HG03457 (cell line): ENCODE results near the gene KRTAP4-5.
"Not testable (repeated sequence)": the region's sequence is repeated elsewhere in the genome, so short reads cannot be mapped to it uniquely, and the experiment has no call there.

Experiments
- ATAC-seq: cut with Tn5 transposase; IDR thresholded peaks from one replicate; pipeline ENCODE4 v1.9.1; 2021; ENCODE audit warnings: moderate number of reproducible peaks; ENCODE audit not compliant: unreplicated experiment

Gene KRTAP4-5

DNA sequence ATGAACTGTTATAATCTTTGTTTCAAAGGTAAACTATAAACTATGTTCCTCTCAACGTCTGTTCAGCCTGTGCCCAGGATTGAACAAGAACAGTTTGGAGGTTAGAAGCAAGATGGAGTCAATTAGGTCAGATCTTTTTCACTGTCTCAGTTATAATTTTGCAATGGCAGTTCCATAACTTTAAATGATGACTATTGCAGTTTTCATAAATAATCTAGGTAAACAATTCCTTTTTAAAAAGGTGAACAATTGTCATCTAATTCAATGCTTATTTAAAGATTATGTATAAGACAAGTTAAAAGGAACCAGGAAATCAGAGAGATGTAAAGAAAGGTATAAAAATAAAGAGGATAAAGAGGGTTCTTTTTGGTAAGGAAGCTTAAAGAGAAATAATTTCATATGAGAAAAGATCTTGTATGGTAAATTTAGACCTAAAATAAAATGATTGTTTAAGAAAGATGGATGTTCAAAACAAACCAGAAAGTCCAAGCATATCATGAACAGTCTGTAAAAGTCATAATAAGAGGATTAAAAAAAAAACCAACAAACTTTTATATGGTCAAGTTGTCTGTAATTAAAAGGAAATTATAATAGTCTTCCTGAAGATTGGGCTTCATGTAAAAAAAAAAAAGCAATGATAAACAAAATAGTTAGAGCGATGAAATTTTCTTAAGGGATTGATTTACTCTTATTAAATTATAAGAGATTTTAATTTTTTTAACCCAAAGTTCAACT is 38.3 kb downstream of the KRTAP4-5 start:
- no peak for ATAC-seq

DNA sequence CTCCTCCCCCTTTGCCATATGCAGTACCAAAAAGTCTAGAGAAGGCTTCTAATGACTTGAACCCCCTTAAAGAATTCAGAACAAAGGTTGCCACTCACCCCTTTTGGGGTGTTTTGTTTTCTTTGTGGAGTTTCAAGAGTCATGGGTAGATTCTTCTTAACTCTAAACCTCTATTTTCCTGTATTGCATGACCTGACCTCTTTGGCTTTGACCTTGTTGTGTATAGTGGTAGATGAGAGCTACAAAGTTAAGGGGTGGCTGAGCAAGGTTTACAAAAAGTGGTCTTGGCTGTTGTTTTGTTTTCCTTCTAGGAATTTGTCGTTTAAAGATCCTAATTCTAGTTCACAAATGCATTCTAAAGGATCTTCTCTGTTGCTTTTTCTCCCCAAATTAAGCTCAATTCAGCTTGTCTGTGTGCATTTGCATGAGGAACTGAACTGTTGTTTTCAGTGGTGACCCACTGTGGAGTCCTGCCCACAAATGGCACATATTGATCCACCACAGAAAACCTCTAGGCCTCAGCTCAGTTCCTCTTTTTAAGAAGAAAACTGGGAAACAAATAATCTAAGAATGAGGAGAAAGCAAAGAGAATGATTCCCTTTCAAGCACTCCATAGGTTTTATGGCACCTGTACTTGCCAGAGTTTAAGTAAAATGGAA is 40.8 kb downstream of the KRTAP4-5 start:
- ATAC-seq, result not testable (repeated sequence)

DNA sequence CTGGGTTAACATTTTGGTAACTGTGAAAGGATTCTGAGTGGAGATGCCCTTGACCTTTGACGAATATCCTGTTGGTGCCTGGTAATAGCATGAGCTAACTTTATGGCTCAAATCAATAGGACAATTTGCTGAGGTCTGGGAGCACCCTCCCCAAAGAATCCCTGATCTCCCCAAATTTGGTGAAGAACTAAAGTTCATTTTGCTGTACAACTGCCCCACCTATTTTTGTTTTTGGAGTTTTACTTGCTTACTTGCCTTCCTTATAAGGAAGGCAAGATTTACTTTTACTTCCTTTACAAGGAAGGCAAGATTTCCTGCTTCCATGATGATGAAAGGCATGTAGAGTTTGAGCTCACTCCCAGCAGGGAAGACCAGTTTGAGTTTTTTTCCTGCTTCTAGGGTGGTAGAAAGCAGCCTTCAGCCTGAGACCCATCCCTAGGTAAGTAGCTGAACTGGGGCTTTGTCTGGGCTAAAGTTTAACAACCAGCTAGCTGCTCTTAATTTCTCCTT is 41.6 kb downstream of the KRTAP4-5 start:
- no peak for ATAC-seq

DNA sequence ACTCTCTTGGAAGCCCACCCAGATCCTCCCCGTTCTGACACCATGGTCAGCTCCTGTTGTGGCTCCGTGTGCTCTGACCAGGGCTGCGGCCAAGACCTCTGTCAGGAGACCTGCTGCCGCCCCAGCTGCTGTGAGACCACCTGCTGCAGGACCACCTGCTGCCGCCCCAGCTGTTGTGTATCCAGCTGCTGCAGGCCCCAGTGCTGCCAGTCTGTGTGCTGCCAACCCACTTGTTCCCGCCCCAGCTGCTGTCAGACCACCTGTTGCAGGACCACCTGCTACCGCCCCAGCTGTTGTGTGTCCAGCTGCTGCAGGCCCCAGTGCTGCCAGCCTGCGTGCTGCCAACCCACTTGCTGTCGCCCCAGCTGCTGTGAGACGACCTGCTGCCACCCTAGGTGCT is 44.3 kb downstream of the KRTAP4-5 start, which contains the start of gene KRTAP4-9:
Gene KRTAP4-9 (plus strand): TSS at position 43 of the 400 bp plus-strand sequence. CDS start 0 bp downstream, at position 43.
- not testable (repeated sequence) for ATAC-seq

DNA sequence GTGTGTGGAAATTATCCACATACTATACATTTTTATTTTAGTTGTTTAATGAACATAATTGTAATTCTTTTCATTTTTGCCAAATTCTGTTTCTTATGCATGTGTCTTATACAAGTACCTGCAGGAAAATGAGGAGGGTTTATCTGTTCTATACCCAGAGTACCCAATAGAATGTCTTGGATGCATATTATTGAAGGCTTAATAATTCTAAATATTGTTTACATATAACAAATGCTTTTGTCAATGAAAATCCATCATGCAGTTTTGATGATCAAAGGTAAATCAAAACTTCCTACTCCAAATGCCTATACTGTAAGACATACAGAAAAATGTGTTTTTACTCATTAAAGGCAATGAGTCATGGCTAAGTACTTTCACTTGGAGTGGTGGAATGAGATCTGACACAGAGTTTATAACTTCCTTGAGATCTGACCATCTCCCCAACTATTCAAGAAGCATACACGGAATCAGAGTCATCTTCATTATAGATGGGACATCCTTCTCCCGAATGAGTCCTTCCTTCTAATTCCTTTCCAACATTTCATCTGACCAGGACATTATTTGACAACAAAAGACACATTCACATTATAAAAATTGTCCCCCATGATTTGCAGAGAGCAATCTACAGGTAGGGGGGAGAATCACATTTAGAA is 45.1 kb downstream of the KRTAP4-5 start:
- ATAC-seq, result not testable (repeated sequence)

DNA sequence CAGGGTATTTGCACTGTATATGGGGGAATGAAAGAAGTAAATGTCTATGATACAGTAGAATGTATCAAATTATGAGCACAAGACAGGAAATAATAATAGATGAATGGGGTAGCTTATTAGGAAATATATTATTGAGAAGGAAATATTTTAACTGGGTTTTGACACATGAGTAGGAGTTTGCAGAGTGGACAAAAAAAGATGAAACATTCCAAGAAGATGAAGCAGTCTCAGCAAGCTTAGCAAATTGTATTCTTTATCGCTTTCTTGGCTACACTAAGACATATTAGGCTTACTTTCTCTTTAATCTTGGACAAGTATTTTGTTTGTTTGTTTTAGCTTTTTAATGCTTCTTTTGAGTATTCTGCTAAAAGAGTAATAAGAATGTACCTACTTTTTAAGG is 45.7 kb downstream of the KRTAP4-5 start:
- ATAC-seq, result no peak

DNA sequence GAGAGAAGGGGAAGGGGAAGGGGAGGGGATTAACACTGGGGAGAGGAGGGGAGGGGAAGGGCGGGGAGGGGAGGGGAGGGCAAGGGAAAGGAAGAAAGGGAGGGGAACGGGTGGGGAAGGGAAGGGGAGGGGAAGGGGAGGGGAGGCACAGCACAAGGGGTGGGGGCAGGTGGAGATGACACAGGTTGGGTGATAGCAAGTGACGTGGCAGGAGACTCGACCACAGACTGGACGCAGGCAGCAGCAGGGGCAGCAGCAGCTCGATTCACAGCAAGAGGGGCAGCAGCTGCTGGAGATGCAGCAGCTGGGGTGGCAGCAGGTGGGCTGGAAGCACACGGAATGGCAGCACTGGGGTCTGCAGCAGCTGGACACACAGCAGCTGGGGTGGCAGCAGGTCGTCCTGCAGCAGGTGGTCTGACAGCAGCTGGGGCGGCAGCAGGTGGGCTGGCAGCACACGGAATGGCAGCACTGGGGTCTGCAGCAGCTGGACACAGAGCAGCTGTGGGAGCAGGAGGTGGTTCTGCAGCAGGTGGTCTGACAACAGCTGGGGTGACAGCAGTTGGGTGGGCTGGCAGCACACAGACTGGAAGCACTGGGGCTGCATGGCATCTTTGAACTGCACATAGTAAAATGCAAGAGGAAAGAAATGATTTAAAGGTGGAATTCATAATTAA is 47.9 kb downstream of the KRTAP4-5 start, which contains the start of gene KRTAP4-16:
Gene KRTAP4-16 (minus strand): TSS at position 624 of the 674 bp plus-strand sequence. CDS start 0 bp downstream, at position 624.
- ATAC-seq, result no peak

DNA sequence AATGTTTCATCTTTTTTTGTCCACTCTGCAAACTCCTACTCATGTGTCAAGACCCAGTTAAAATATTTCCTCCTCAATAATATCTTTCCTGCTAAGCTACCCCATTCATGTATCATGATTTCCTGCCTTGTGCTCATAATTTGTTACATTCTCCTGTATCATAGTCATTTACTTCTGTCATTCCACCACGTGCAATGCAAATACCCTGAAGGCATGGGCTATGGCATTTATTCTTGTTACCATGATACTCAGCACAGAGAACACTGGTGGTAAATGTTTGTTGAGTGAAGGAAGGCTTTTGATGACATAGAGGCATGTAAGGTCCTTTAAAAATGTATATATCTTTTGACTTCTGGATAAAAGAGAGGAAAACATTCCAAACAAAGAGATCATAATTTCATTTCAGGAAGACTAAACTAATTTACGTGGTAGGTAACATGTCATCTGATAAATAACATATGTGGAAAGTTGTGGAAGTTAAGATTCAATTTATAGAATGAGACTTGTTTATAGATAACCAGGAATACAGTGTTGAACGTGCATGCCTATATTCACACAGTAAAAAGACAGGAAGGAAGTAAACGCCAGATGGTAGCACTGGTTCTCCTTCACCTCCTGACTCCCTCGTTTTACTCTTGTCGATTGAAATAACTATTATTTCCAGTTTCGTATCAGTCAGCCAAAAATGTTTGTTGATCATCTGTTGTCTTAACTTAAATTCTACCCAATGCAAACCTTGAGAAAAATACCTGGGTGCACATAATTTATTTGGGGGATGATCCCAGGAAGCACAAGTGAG is 49.7 kb downstream of the KRTAP4-5 start:
- ATAC-seq, result not testable (repeated sequence)
